BE2C (cell line): ENCODE measurements around the gene LCLAT1.

ENCODE experiments used
- DNase-seq: peaks from one replicate; pipeline ENCODE4 v3.0.0-alpha.2; 2020
- H3K27me3 ChIP-seq: fragments of 250-450 bp; sonication (Bioruptor Pico); 2 replicates; pipeline ENCODE4 v1.5.1; 2020; ENCODE audit warnings: mild to moderate bottlenecking
- H3K36me3 ChIP-seq: fragments of 250-450 bp; sonication (Bioruptor Pico); 2 replicates; pipeline ENCODE4 v1.5.1; 2020; ENCODE audit warnings: mild to moderate bottlenecking
- H3K4me1 ChIP-seq: fragments of 250-450 bp; sonication (Bioruptor Pico); 2 replicates; pipeline ENCODE4 v1.5.1; 2020
- H3K4me3 ChIP-seq: 2 replicates; pipeline ENCODE4 v1.5.1; 2011; ENCODE audit warnings: low read depth, low read length
- H3K9me3 ChIP-seq: fragments of 250-450 bp; sonication (Bioruptor Pico); 2 replicates; pipeline ENCODE4 v1.5.1; 2020
- CTCF ChIP-seq: IDR thresholded peaks from 2 replicates; pipeline ENCODE4 v1.5.1; 2012; ENCODE audit warnings: mild to moderate bottlenecking, low read depth, low read length

Gene LCLAT1

GRCh38 chr2:30412684-30413570 is 34.1 kb upstream of the LCLAT1 start:
- Histone ChIP-seq H3K4me1 (peaks cover 6% of the 10 kb centered on the region), H3K9me3 (no peaks in the 10 kb centered on the region), H3K27me3 (no peaks in the 10 kb centered on the region), H3K4me3 (no peak overlapping the region), H3K36me3 (no peaks in the 10 kb centered on the region)
- DNase-seq: no peak
- no peak for TF ChIP-seq CTCF

- DNase-seq: no peak
- no peak for TF ChIP-seq CTCF
- H3K9me3 ChIP-seq: no peaks in the 10 kb centered on the region
- peaks cover 6% of the 10 kb centered on the region for H3K4me1 ChIP-seq
- H3K27me3 ChIP-seq: no peaks in the 10 kb centered on the region
- H3K36me3 ChIP-seq: no peaks in the 10 kb centered on the region
- no peak overlapping the region for H3K4me3 ChIP-seq
Observed at GRCh38 chr2:30414961-30415360, 32.1 kb upstream of the LCLAT1 start.

- H3K27me3 ChIP-seq: no peaks in the 10 kb centered on the region
- no peak for DNase-seq
- no peaks in the 10 kb centered on the region for H3K9me3 ChIP-seq
- H3K4me3 ChIP-seq: no peak overlapping the region
- H3K36me3 ChIP-seq: no peaks in the 10 kb centered on the region
- TF ChIP-seq CTCF: no peak
- H3K4me1 ChIP-seq: peaks cover 12% of the 10 kb centered on the region
Observed at GRCh38 chr2:30417253-30417652, 29.8 kb upstream of the LCLAT1 start.

GRCh38 chr2:30421026-30421603 is 25.9 kb upstream of the LCLAT1 start:
- Histone ChIP-seq H3K4me3 (peak overlapping the region; percentile 49), H3K9me3 (no peaks in the 10 kb centered on the region), H3K36me3 (no peaks in the 10 kb centered on the region), H3K27me3 (no peaks in the 10 kb centered on the region), H3K4me1 (peaks cover 13% of the 10 kb centered on the region)
- no peak for DNase-seq
- no peak for TF ChIP-seq CTCF

GRCh38 chr2:30421604-30422443 is 25.2 kb upstream of the LCLAT1 start:
- peaks cover 13% of the 10 kb centered on the region for H3K4me1 ChIP-seq
- peak overlapping the region; percentile 49 for H3K4me3 ChIP-seq
- no peaks in the 10 kb centered on the region for H3K9me3 ChIP-seq
- peak; percentile 70 for DNase-seq
- no peak for TF ChIP-seq CTCF
- no peaks in the 10 kb centered on the region for H3K27me3 ChIP-seq
- H3K36me3 ChIP-seq: no peaks in the 10 kb centered on the region
